SK-N-MC (cell line): ENCODE data around the gene PPARG.

Experiments used
- DNase-seq: peaks from one replicate; pipeline ENCODE4 v3.0.0-alpha.2; 2011; ENCODE audit warnings: low read depth, low spot score
- H3K27ac ChIP-seq: fragments of 200-600 bp; sonication (generic); 2 replicates; pipeline ENCODE4 v1.5.1; 2016; ENCODE audit warnings: mixed run types
- H3K36me3 ChIP-seq: fragments of 200-600 bp; sonication (generic); 2 replicates; pipeline ENCODE4 v1.6.1; 2017; ENCODE audit warnings: antibody characterized with exemption, low read length, mixed read lengths; ENCODE audit not compliant: insufficient read depth
- H3K4me3 ChIP-seq: fragments of 200-600 bp; sonication (generic); 2 replicates; pipeline ENCODE4 v1.5.1; 2016
- H3K9ac ChIP-seq: fragments of 200-600 bp; sonication (generic); 2 replicates; pipeline ENCODE4 v1.8.0; 2017; ENCODE audit warnings: mixed run types, mixed read lengths; ENCODE audit not compliant: insufficient read length
- H3K9me3 ChIP-seq: fragments of 200-600 bp; sonication (generic); 2 replicates; pipeline ENCODE4 v1.6.1; 2017; ENCODE audit warnings: low read depth, mild to moderate bottlenecking, antibody characterized with exemption, low read length, moderate library complexity, mixed read lengths
- EZH2 ChIP-seq: fragments of 200-600 bp; sonication (generic); IDR thresholded peaks from one replicate; pipeline ENCODE4 v1.6.1; 2017; ENCODE audit warnings: antibody characterized with exemption
- FOXP2 ChIP-seq: optimal IDR thresholded peaks from 2 replicates; pipeline ENCODE3; 2011; ENCODE audit warnings: mild to moderate bottlenecking, moderate library complexity; ENCODE audit not compliant: insufficient read depth; ENCODE audit errors: extremely low read length, control extremely low read depth
- POLR2AphosphoS5 ChIP-seq: IDR thresholded peaks from 2 replicates; pipeline ENCODE4 v1.6.1; 2012; ENCODE audit warnings: mild to moderate bottlenecking, low read depth, low read length, borderline replicate concordance

PPARG gene

GRCh38 chr3:12301513-12301912 lies 12.6 kb downstream of the PPARG start:
- TF ChIP-seq EZH2 (no peak), FOXP2 (no peak), POLR2AphosphoS5 (no peak)
- Histone ChIP-seq H3K9me3 (no peaks in the 10 kb centered on the region), H3K9ac (no peak overlapping the region)

DNA sequence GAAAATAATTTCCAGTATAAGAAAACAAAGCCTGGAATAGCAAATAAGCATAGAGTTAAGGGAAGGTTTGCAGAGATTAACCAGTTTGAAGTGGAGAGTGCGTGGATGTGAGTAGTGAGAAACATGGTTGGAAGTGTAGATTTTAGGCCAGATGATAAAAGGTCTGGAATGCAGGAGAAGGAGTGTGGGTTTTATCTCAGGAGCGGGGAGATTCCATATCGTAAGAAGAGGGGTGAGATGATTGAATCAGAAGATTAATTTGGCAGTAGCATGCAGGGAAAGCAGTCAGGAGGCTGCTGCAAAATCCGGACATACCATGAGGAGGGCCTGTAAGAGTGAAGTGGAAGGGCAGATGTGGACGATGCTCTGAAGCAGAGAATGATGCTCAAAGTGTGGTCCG lies 13.7 kb downstream of the PPARG start:
- H3K27ac ChIP-seq = no peak overlapping the region
- DNase-seq = no peak

More at GRCh38 chr3:12301513-12301912, 12.6 kb downstream of the PPARG start:
- no peaks in the 10 kb centered on the region for H3K36me3 ChIP-seq
- no peak overlapping the region for H3K4me3 ChIP-seq
- DNase-seq = no peak
- H3K27ac ChIP-seq = no peak overlapping the region

GRCh38 chr3:12303534-12303933 lies 14.7 kb downstream of the PPARG start:
- Histone ChIP-seq H3K4me3 (no peak overlapping the region), H3K36me3 (no peaks in the 10 kb centered on the region), H3K9me3 (no peaks in the 10 kb centered on the region), H3K9ac (no peak overlapping the region), H3K27ac (no peak overlapping the region)
- no peak for DNase-seq
- TF ChIP-seq FOXP2 (no peak), EZH2 (no peak), POLR2AphosphoS5 (no peak)

More for the DNA sequence above, 13.7 kb downstream of the PPARG start:
- no peaks in the 10 kb centered on the region for H3K36me3 ChIP-seq
- H3K9ac ChIP-seq = no peak overlapping the region
- TF ChIP-seq POLR2AphosphoS5 = no peak
- TF ChIP-seq EZH2 = no peak
- TF ChIP-seq FOXP2 = no peak
- no peaks in the 10 kb centered on the region for H3K9me3 ChIP-seq
- no peak overlapping the region for H3K4me3 ChIP-seq

DNA sequence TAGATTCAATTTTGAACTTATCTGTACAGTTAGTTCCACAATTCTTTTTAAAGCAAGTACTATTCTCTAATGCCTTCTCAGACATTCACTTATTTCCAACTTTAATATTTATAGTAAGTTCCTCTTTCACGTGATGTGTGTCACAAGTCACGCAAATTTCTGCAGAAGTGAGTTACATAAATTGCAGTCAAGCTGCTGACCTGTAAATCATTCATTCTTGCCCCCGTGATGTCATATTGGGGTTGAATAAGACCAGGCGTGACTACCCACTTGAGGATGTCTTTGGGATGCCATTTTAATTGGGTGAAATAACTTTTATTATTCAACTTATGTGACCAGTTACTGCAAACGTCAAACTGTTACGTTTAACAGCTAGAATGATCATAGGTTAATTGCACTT lies 15.1 kb downstream of the PPARG start:
- H3K9me3 ChIP-seq = no peaks in the 10 kb centered on the region
- no peak overlapping the region for H3K27ac ChIP-seq

DNA sequence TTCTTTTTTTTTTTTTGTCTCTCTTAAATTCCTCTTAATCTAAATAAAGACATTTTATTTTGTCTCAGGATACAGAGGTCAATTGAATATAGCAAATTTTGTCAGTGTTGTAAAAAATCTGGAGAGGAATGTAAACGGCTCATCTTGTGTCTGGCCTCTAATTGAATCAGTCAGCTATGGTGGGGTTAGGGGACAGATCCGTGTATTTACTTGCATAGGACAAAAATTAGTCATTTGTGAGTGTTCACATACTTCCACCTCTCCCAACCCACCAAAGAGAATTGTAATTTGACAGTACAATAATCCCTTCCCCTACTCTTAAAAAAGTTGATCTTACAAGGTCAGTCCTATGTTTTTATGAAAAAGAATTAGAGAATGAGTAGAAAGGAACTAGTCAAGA lies 18.3 kb downstream of the PPARG start:
- Histone ChIP-seq H3K36me3 (no peaks in the 10 kb centered on the region), H3K27ac (no peak overlapping the region), H3K9ac (no peak overlapping the region), H3K4me3 (no peak overlapping the region), H3K9me3 (no peaks in the 10 kb centered on the region)
- TF ChIP-seq EZH2 = no peak
- TF ChIP-seq FOXP2 = no peak
- TF ChIP-seq POLR2AphosphoS5 = no peak
- no peak for DNase-seq

More for the DNA sequence above, 15.1 kb downstream of the PPARG start:
- no peak overlapping the region for H3K9ac ChIP-seq
- no peaks in the 10 kb centered on the region for H3K36me3 ChIP-seq
- TF ChIP-seq POLR2AphosphoS5 (no peak), FOXP2 (no peak), EZH2 (no peak)
- no peak for DNase-seq
- no peak overlapping the region for H3K4me3 ChIP-seq

DNA sequence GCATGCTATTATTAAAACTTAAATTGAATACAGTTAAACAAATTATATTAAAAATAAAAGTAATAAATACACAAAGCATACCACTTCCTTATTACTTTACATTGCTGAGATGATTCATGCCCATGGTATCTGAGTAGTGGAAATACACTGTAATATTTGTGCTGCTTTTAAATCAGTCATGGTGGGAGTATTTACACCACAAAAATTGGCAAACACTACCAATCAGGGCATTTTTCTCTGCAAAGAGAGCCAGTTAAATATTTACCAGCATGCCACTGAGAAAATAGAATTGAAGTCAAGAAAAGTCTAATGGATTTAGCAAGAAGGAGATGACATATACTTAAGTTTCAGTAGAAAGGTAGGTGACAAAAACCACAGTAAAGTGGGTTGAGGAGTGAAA lies 19.6 kb downstream of the PPARG start:
- no peak for DNase-seq
- Histone ChIP-seq H3K36me3 (no peaks in the 10 kb centered on the region), H3K9me3 (no peaks in the 10 kb centered on the region), H3K4me3 (no peak overlapping the region), H3K9ac (no peak overlapping the region), H3K27ac (no peak overlapping the region)
- TF ChIP-seq EZH2 = no peak

GRCh38 chr3:12309716-12310115 lies 20.8 kb downstream of the PPARG start:
- DNase-seq = no peak
- no peak for TF ChIP-seq POLR2AphosphoS5
- no peak for TF ChIP-seq EZH2
- no peak for TF ChIP-seq FOXP2
- no peaks in the 10 kb centered on the region for H3K9me3 ChIP-seq
- H3K4me3 ChIP-seq = no peak overlapping the region
- no peaks in the 10 kb centered on the region for H3K36me3 ChIP-seq
- H3K27ac ChIP-seq = no peak overlapping the region
- H3K9ac ChIP-seq = no peak overlapping the region

- no peak for TF ChIP-seq FOXP2
- TF ChIP-seq EZH2 = no peak
- TF ChIP-seq POLR2AphosphoS5 = no peak
- no peaks in the 10 kb centered on the region for H3K9me3 ChIP-seq
- no peak overlapping the region for H3K9ac ChIP-seq
- no peak for DNase-seq
- no peak overlapping the region for H3K4me3 ChIP-seq
- no peak overlapping the region for H3K27ac ChIP-seq
- H3K36me3 ChIP-seq = no peaks in the 10 kb centered on the region
Measured at GRCh38 chr3:12312010-12312409, 23.1 kb downstream of the PPARG start.

DNA sequence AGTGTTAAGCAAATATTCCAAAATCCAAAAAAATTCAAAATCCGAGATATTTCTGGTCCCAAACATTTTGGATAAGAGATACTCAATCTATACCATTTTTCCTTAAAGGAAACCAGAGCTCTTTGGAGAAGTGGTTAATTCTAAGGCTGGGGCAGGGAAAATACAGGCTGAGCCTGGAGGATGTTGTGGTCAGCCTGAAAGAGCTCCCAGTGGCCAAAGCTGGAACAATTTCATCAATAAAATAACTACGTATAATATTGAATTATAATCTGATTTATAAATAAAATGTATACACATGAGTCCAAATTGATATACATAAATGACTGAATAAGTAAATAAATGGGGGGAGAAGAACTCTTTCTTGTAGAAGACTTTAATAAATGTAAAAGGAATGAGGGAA lies 24.6 kb downstream of the PPARG start:
- Histone ChIP-seq H3K27ac (no peak overlapping the region), H3K36me3 (no peaks in the 10 kb centered on the region), H3K9ac (no peak overlapping the region), H3K9me3 (no peaks in the 10 kb centered on the region), H3K4me3 (no peak overlapping the region)
- TF ChIP-seq FOXP2 (no peak), EZH2 (no peak), POLR2AphosphoS5 (no peak)
- DNase-seq = no peak
